ENCODE results near the gene ZNF611.
A peak's percentile ranks its signal among the peaks of the same experiment; 100 is the strongest.
"Not testable (repeated sequence)": the region's sequence is repeated elsewhere in the genome, so short reads cannot be mapped to it uniquely, and the experiment has no call there.

ZNF611 gene

GRCh38 chr19:52715902-52716301, 18.9 kb downstream of the ZNF611 start:
- not testable (repeated sequence) for DNase-seq

GRCh38 chr19:52715330-52715729, 19.5 kb downstream of the ZNF611 start:
- not testable (repeated sequence) for DNase-seq

GRCh38 chr19:52713051-52713450, 21.8 kb downstream of the ZNF611 start:
- DNase-seq = not testable (repeated sequence)

- not testable (repeated sequence) for DNase-seq
Measured at GRCh38 chr19:52711661-52712060, 23.2 kb downstream of the ZNF611 start.

GRCh38 chr19:52710538-52710937, 24.3 kb downstream of the ZNF611 start:
- no peak for DNase-seq

- not testable (repeated sequence) for DNase-seq
Measured at GRCh38 chr19:52705615-52706014, 29.2 kb downstream of the ZNF611 start.

GRCh38 chr19:52703917-52704316, 30.9 kb downstream of the ZNF611 start:
- DNase-seq = no peak

GRCh38 chr19:52700673-52701072, 34.2 kb downstream of the ZNF611 start:
- DNase-seq = no peak

- not testable (repeated sequence) for DNase-seq
Measured at GRCh38 chr19:52699555-52699954, 35.3 kb downstream of the ZNF611 start.

GRCh38 chr19:52695996-52696395, 38.8 kb downstream of the ZNF611 start:
- DNase-seq = no peak

GRCh38 chr19:52694921-52695320, 39.9 kb downstream of the ZNF611 start:
- DNase-seq = no peak

GRCh38 chr19:52694281-52694680, 40.6 kb downstream of the ZNF611 start:
- DNase-seq = not testable (repeated sequence)

- no peak for DNase-seq
Measured at GRCh38 chr19:52692431-52693008, 42.3 kb downstream of the ZNF611 start.

- no peak for DNase-seq
Measured at GRCh38 chr19:52691737-52692136, 43.1 kb downstream of the ZNF611 start.

- DNase-seq = no peak
Measured at GRCh38 chr19:52691215-52691610, 43.6 kb downstream of the ZNF611 start.

- DNase-seq = peak; percentile 80
Measured at GRCh38 chr19:52690369-52691214, 44.3 kb downstream of the ZNF611 start.

GRCh38 chr19:52689843-52690368, 44.9 kb downstream of the ZNF611 start:
- DNase-seq = no peak

GRCh38 chr19:52688925-52689796, 45.7 kb downstream of the ZNF611 start:
- not testable (repeated sequence) for DNase-seq

- DNase-seq = no peak
Measured at GRCh38 chr19:52688335-52688734, 46.5 kb downstream of the ZNF611 start.

- no peak for DNase-seq
Measured at GRCh38 chr19:52687684-52688083, 47.2 kb downstream of the ZNF611 start.

- no peak for DNase-seq
Measured at GRCh38 chr19:52685811-52686210, 49.0 kb downstream of the ZNF611 start.

- DNase-seq = not testable (repeated sequence)
Measured at GRCh38 chr19:52681216-52681615, 53.6 kb downstream of the ZNF611 start.

GRCh38 chr19:52679598-52679997, 55.2 kb downstream of the ZNF611 start:
- no peak for DNase-seq
